HG03103 (cell line): Measurements from ENCODE around the gene NFATC1.
"Not testable (repeated sequence)": the region's sequence is repeated elsewhere in the genome, so short reads cannot be mapped to it uniquely, and the experiment has no call there.

Experiments
- ATAC-seq: cut with Tn5 transposase; IDR thresholded peaks from one replicate; pipeline ENCODE4 v1.9.1; 2021; ENCODE audit warnings: low read depth; ENCODE audit not compliant: unreplicated experiment

Gene NFATC1

DNA sequence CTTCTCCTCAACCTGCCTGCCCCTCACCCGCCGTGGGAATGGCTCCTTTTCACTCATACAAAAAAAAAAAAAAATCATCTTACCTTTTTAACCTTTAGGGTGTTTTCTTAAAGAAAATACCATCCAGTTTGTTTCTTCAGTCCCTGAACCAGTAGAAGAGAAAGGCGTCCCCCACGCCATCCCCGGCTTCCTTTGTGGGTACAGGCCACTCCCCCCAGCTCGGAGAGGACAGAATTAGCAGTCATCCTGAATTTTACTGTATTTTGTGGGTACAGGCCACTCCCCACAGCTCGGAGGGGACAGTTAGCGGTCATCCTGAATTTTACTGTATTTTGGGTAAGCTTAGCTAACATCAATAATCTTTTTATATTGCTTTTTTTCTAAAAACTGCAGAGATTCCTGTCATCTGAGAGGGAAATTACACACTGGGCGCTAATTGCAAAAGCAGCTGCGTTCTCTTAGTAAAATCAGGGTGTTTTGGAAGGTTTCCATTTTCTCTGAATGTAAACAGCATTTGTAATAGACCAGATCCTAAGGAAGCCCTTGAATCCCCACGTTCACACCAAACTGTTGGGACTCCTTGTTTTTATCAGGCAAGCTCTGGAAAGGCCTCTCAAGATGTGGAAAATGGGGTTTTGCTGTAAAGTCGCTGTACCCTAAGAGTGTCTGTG, 72.5 kb downstream of the NFATC1 start:
- ATAC-seq: no peak

DNA sequence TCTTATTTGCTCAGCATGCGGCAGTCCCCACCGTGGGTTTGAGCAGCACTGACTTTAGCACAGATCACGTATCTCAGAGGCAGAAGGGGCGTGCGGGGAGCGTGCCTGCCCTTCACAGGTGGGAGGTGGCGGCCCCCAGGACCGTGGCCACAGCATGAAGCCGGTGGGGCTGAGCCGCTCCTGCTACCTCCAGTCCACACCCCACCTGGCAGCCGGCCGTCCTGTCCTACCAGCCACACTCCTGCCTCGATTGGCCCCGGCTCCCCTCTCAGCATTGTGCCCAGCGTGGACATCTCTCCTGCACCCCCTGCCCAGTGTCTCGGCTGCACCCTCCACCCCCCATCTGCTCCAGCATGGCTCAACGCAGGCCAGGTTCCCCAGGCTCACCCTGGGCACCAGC, 73.6 kb downstream of the NFATC1 start:
- ATAC-seq: no peak

DNA sequence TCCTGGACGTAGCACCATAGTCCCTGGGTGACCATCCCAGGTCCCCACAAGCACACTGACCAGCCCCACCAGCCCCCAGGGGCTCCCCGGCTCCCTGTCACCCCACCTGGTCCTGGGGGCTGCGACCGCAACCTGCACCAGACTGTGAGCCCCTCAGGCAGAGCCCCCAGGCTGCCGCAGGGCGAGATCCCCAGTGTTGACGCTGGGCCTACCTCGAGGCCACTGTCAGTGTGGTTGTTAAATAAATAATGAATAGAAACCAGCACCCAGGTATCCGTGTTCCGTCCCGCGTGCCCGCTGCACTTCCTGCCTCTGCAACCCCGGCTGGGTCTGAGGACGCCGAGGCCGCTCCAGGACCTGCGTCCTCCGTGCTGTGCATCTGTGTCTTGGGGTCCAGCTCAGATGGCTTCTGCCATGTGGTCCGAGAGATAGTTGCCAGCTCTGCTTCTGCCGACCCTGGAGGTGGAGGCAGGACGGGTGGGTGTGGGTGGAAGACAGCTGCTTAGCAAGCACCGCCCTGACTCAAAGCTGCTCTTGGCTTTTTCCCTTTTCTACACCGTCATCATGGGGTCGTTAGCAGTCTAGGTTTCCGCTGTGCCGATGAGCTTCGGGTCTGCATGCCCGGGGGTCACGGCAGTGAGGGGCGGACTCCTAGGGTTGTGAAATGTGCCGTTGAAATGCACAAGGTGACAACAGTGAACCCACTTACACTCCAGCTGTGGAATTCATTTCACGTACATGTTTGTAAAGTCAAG, 74.2 kb downstream of the NFATC1 start:
- no peak for ATAC-seq

DNA sequence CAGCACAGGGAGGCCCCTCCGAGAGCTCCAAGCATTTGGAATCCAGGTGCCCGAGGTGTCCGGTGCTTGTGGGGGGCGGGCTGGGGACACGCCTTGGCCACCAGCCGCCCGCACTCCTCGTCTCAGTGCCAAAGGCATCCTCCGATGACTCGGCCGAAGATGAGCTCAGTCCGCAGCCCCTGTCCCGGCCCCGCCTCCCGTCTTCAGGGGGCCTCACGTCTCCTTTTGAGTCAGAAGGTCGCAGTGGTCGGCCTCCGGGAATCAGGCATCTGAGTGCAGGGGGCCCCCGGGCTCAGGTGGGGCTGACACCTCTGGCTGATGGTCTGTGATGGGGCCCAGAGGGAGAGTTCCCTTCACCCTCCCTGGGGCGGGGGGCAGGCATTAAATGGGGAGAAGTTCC, 74.8 kb downstream of the NFATC1 start:
- no peak for ATAC-seq

DNA sequence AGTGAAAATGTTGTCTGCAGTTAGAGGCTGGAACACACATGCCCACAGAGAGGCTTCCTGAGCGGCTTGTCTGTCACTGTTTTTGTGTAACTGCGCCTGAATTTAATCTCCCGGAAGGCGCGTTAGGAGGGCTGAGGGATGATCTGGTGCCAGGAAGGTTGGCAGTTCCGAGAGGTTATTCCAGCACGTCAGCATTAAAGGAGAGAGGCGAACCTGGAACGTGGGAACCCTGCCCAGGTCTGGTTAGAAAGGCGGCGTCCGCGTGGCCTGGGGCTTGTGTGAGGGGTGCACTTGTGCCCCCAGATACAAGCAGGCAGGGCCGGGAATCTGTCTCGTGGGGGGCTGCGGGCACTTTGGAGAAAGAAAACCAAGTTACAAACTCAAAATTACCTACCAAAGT, 75.3 kb downstream of the NFATC1 start:
- no peak for ATAC-seq

DNA sequence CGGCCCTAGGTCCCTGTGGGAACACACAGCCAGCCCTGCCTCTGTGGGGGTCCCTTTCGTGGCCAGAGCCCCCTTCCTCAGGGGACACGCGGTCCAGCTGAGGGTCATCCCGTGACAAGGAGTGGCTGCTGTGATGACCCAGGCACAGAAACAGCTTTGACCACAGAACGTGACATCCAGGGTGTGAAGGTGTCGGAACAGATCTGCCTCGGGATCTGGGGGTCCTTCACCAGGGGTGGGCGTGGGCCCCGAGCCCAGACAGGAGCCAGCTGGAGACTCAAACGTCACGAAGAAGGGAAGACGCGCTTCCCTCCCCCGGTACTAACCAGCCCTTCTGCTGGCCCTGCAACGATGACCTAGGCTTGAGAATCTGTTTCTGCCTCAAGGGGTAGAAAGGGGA, 75.9 kb downstream of the NFATC1 start:
- no peak for ATAC-seq

DNA sequence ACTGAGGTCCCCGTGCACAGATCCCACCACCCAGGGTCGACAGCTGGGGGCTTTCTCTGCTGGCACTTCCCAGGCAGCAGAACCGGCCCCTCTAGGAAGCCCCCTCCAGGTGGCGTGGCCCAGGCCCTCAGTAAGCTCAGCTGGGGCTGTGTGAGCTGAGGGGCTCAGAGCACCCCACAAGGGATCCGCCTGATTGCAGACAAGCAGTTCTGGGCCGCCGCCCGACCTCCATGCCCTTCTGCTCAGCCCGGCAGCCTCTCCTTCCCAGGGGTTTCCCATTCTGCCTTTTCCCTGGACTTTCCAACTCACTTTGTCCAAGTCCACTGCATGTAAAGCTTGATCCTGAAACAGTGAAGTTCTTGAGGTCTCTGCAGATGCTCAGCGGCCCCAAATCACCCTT, 76.4 kb downstream of the NFATC1 start:
- ATAC-seq: no peak

DNA sequence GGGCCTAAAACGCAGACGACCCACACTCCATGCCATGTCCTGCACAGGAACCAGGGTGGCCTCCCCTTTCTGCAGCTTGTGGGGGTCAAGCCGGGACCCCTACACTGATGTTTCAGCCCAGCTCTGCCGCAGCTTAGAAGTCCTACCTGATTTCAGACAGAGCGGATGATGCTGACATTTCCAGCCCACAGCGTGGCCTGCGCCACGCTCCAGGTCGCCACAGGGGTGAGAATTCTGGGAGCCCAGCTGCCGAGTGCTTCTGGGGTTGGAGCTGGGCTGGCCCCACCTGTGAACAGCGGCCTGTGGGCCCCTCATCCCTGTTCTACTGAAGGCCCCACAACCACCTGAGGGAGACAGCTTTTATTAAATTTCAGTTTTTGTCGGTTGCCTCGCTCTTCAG, 77.2 kb downstream of the NFATC1 start:
- ATAC-seq: no peak

DNA sequence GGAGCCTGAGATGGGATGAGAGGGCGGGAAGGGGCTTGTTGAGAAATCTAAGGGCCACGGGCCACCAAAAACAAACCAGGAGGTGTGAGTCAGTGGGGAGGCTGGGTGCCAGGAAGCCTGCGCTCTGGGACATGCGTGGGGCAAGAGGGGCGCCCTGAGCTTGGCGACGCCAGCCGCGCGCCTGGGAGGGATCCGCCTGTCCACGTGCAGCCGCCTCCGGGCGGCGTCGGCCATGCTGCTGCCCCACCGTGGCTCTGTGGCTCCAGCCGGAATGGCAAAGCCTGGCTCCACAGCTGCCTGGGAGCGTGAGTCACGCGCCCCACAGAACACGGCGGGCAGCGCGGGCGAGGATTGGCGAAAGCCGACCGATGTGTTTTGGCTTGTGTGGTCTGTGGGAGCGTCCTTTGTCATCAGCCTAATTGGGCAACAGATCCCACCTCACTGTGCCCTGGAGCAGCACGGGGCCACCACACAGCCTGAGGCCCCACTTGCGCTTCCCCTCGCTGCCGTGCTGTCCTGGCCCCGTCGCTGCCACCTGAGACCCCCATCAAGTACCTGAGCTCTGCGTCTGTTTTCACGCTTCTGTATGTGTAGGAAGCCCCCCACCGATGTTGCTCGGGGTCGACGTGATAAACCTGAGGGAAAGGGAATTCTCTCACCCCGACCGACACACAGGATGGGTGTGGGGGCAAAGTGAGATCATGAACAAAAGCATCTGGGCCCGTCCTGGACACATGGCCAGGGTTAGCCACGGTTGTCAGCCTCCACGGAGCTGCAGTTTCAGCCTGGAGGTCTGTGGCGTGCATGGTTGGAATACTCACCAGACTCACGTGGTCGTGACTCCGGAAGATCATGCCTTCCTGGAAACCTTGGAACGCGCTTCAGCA, 80.5 kb downstream of the NFATC1 start:
- ATAC-seq: no peak

DNA sequence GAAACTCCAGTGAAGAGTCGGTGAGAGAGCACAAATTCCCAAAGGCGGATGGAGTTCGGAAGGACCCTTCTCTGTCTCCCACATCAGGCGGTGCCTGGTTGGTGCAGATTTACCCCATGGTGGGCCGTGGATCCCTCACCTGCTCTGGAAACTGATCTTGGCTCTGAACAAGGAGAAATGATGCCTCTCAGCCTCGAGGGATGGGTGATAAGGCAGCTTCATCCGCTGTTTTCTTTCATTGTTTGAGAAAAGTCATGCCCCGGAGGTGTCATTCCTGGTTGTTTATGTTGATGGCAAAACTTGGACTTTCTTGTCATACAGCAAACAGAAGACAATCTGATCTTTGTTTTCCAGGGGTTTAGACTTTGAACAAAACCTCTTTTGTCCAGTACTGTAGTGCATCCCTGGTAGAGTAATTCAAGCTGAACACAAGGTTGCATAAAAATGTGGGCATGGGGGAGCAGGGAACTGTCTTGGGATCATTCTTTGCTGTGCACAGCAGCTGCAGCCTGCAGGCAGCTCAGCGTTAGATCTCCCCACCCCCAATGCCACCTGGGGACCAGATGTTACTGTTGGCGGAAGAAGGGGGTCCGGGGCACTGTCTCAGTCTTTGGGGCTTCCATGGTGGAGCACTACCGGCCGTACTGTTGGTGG, 81.3 kb downstream of the NFATC1 start:
- no peak for ATAC-seq

DNA sequence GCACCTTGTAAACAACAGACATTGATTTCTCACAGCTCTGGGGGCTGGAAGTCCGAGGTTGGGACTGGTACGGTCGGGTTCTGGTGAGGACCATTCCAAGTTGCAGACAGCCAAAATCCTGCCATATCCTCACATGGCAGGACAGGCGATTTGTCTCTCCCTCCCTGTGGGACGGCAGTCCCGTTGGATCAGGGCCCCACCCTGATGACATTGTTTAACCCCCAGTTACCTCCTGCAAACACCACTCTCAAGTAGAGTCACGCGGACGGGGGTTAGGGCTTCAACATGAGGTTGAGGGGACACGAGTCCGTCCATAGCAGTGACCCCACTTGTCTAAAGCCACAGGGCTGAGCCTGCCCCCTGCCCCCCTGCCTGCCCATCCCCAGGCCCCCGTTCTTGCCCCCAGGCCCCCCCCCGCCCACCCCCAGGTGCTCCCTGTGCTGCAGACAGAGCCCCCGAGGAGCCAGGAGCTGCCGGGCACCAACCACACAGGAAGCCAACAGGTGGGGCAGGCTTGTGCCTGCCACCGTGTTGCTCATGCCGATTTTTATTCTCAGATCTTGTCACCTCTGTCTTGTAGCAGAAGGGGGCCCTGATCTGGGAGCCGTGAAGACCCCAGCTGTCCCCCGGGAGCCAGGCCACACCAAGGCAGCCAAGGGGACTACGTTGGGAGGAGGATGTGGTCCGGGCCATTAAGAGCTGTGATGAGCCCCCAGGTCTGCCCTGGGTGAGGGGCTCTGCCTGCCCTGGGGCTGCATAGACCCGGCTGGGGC, 82.2 kb downstream of the NFATC1 start:
- no peak for ATAC-seq

DNA sequence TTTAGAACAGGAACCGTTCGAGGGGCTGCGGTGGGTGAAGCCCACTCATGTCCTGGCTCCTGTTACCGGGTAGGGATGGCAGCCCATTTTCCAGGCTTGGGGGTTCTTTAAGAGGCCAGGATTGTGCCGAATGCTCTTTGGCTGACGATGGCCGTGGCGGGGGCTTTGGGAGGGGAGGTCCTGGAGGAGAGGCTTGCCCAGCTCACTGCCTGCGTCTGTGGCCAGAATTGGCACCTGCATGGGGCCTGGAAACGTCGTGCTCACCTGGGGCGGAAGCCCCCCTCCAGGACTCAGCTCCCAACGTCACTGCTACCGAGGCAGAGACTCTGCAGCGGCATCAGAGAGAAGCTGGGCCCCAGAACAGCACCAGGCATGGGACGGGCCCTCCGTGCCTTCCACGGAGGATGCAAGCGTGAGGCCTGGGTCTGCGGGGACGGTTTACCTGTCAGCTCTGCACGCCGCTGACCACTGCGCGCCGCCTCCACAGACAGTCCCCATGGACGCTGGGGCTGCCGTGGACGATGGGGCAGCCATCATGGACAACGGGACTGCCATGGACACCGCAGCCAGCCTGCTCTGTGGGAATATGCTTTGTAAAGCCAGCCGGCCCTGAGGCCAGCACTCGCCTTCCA, 82.9 kb downstream of the NFATC1 start:
- ATAC-seq: no peak

DNA sequence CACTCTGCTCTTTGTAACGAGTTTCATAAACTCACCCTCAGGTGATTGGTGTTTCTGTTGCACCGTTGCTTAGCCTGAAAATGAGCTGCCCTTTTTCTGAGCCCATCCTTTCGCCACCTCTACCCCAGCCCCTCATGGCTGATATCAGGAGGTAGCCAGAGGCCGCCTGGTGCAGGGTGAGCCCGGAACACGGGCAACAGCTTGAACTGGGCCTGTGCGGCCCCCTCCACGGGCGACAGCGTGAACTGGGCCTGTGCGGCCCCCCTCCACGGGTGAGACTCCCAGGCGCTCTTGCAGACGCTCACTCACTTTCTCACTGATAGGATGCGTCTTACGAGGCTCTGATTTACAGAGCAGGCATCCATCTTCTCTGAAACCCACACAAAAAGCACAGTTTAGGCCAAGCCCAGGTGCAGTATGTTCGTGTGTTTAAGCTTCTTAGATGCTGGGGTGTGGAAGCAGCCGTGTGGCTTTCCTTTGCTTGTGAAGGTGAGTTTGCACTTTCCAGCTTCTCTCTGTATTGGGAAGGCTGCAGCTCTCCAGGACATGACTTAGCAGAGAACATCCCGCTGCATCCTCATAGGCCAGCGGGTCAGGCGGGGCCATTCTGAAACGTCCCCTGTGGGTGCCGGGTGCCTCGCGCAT, 83.5 kb downstream of the NFATC1 start:
- no peak for ATAC-seq

DNA sequence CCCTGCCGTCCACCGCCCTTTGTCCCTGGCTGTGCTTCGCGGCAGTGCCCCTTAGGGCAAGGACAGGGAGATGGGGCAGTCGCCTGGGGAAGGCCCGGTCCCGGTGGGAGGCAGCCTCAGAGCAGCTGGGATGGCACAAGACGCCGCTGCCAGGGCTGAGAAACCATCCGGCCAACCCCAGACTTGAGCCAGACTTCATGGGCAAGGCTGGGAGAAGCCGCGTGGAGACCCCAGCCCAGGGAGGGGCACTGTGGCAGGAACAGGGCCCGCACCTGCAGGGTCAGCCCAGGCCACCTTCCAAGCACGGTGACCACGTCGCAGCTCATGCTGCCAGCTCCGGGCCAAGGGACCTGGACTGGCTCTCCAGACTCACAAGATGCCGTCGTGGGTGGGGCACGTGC, 84.0 kb downstream of the NFATC1 start:
- ATAC-seq: no peak

DNA sequence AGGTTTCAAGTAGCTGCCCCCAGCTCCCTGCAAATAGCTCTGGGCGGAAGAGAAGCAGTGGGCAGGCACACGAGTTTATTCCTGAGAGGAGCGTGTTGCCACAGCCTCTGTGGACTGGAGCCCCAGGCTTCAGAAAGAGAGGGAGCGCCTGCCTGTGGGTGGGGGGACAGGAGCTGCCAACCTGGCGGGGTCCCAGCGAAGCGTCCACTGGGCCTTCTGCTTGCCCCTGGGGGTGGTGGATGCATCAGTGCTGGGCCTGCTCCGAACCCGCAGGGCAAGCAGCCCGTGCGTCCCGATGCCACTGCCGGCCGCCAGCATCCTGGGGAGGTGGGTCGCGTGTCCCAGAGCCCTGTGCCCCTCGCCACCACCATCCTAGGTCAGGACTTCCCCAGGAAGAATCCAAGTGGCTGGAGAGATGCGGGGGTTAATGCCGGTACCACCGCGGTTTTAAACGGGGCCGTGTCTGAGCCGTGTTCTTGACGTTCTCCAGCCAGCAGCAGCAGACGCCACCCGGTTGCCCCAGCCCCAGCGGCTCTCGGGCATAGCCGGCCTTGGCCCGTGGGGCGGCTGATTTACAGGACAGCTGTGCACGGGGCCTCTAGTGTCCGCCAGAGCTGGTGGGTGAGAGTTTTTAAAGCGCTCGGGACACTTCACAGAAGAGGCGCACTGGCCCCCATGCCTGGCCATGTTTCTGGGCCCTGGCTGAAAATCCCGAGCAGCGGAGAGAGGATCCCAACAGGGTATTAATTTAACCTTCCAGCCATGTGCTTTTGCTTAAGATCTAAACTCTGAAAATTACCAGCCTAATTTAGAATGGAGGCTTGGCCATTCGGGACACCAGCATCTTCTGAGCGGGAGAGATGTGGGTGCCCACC, 84.7 kb downstream of the NFATC1 start:
- ATAC-seq: no peak

DNA sequence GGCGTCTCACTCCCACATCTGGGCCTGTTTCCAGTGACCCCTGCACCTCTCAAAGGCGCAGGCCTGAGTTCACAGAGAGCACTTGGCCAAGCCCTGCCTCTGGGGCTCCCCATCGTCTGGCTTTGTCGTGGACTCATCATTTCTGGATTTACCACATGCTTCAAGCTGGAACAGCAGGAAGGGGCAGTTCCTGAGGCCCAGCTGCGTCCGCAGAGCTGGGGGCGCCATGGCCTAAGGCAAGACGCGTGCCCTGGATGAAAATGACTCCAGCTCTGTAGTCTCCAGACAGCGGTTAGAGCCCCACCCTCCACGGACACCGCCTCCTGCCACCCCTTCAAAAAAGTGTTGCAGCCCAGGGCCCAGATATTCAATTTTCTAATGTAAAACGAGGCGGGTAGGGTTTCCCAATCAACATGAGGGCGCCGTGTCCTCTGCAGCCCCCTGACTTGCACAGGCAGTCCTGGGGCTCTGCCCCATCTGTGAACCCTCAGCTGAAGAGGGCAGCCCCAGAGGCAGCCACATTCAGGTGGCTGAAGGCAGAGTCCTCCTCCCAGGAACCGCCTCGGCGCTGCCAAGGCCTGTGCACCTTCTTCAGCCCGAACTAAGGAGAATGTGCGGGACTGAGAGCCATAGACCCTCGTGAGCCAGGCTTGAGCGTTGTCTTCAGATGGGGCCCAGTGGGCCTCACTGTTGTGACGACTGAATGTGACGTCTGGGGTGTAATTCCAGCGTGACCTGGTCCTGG, 85.5 kb downstream of the NFATC1 start:
- no peak for ATAC-seq

DNA sequence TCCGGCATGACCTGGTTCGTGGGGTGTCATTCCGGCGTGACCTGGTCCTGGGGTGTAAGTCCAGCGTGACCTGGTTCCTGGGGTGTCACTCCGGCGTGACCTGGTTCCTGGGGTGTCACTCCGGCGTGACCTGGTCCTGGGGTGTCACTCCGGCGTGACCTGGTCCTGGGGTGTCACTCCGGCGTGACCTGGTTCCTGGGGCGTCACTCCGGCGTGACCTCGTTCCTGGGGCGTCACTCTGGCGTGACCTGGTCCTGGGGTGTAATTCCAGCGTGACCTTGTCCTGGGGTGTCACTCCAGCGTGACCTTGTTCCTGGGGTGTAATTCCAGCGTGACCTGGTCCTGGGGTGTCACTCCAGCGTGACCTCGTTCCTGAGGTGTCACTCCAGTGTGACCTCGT, 87.7 kb downstream of the NFATC1 start:
- not testable (repeated sequence) for ATAC-seq
